ENCODE measurements around the gene VAV3. TPM values are rescaled to one million over a fixed set of nuclear protein-coding genes. Genes with fewer than 3 reads are reported as not detected.
A peak's percentile ranks its signal among the peaks of the same experiment; 100 is the strongest.

The VAV3 gene
- polyA plus RNA-seq, 1 donor (not counting 4 experiments of a cell fraction or from before 2014, with no cell fraction given): 19.6 TPM

GRCh38 chr1:107966550-107966949 is 1.6 kb upstream of the VAV3 start:
- Histone ChIP-seq H3K27ac (ENCODE audit: control insufficient read depth, insufficient read depth, low read length) (no peak overlapping the region), H3K4me3 (ENCODE audit: control insufficient read depth in 2 of 3, extremely low read depth in 1 of 3, insufficient read depth in 2 of 3, low read depth in 1 of 3, low read length in 3 of 3) (no peak overlapping the region), H2AFZ (ENCODE audit: control insufficient read depth, low read length) (no peak overlapping the region), H3K9me3 (ENCODE audit: control insufficient read depth, low read depth, low read length) (no peaks in the 10 kb centered on the region), H3K4me2 (ENCODE audit: control insufficient read depth, extremely low read depth, insufficient read depth, low read depth, low read length) (no peak overlapping the region), H4K20me1 (ENCODE audit: control insufficient read depth, extremely low read depth, insufficient read depth, low read length) (no peaks in the 10 kb centered on the region), H3K9me1 (ENCODE audit: control insufficient read depth, extremely low read depth, insufficient read depth, low read length) (no peaks in the 10 kb centered on the region), H3K79me2 (ENCODE audit: control insufficient read depth, insufficient read depth, low read length) (no peaks in the 10 kb centered on the region), H3K27me3 (ENCODE audit: control insufficient read depth, extremely low read depth, insufficient read depth, low read length) (peaks cover 9% of the 10 kb centered on the region), H3K9ac (ENCODE audit: control insufficient read depth, extremely low read depth, insufficient read depth, low read length) (no peak overlapping the region), H3K4me1 (ENCODE audit: control insufficient read depth, extremely low read depth, insufficient read depth, low read length) (peaks cover 8% of the 10 kb centered on the region), H3K36me3 (ENCODE audit: control insufficient read depth in 2 of 2, extremely low read depth in 1 of 2, insufficient read depth in 2 of 2, low read length in 2 of 2) (no peaks in the 10 kb centered on the region)
- DNase-seq (ENCODE audit: low read depth, low spot score): no peak
- no peak for TF ChIP-seq CTCF (optimal IDR thresholded peaks at IDR 0.05 in 1 of 3, IDR thresholded peaks at IDR 0.05 in 1 of 3, conservative IDR thresholded peaks at IDR 0.05 in 1 of 3; ENCODE audit: extremely low read depth in 1 of 3, insufficient read depth in 2 of 3, low read length in 3 of 3)
- no peak for TF ChIP-seq EZH2 (IDR thresholded peaks at IDR 0.05; ENCODE audit: low read length)
- dilution Hi-C loops (cut with MboI; ENCODE audit: extremely low pct_ligation_motif_present, low sequenced_read_pairs): no loop called here
- no peak for FAIRE-seq

GRCh38 chr1:107964336-107965109 is 457 bp downstream of the VAV3 start:
- no peak overlapping the region for H3K27ac ChIP-seq (ENCODE audit: control insufficient read depth, insufficient read depth, low read length)
- no peaks in the 10 kb centered on the region for H3K36me3 ChIP-seq (ENCODE audit: control insufficient read depth in 2 of 2, extremely low read depth in 1 of 2, insufficient read depth in 2 of 2, low read length in 2 of 2)
- no peaks in the 10 kb centered on the region for H3K9me1 ChIP-seq (ENCODE audit: control insufficient read depth, extremely low read depth, insufficient read depth, low read length)
- H3K4me2 ChIP-seq (ENCODE audit: control insufficient read depth, extremely low read depth, insufficient read depth, low read depth, low read length): peak overlapping the region; percentile 93
- peaks cover 8% of the 10 kb centered on the region for H3K4me1 ChIP-seq (ENCODE audit: control insufficient read depth, extremely low read depth, insufficient read depth, low read length)
- no peaks in the 10 kb centered on the region for H3K79me2 ChIP-seq (ENCODE audit: control insufficient read depth, insufficient read depth, low read length)
- no peaks in the 10 kb centered on the region for H4K20me1 ChIP-seq (ENCODE audit: control insufficient read depth, extremely low read depth, insufficient read depth, low read length)
- no peak for TF ChIP-seq CTCF (optimal IDR thresholded peaks at IDR 0.05 in 1 of 3, IDR thresholded peaks at IDR 0.05 in 1 of 3, conservative IDR thresholded peaks at IDR 0.05 in 1 of 3; ENCODE audit: extremely low read depth in 1 of 3, insufficient read depth in 2 of 3, low read length in 3 of 3)
- peak; percentile 83 for TF ChIP-seq EZH2 (IDR thresholded peaks at IDR 0.05; ENCODE audit: low read length)
- FAIRE-seq: no peak
- no peak for DNase-seq (ENCODE audit: low read depth, low spot score)
- H3K27me3 ChIP-seq (ENCODE audit: control insufficient read depth, extremely low read depth, insufficient read depth, low read length): peaks cover 9% of the 10 kb centered on the region
- H3K9ac ChIP-seq (ENCODE audit: control insufficient read depth, extremely low read depth, insufficient read depth, low read length): no peak overlapping the region
- no peaks in the 10 kb centered on the region for H3K9me3 ChIP-seq (ENCODE audit: control insufficient read depth, low read depth, low read length)
- H2AFZ ChIP-seq (ENCODE audit: control insufficient read depth, low read length): peak overlapping the region; percentile 88
- dilution Hi-C loops (cut with MboI; ENCODE audit: extremely low pct_ligation_motif_present, low sequenced_read_pairs): no loop called here
- H3K4me3 ChIP-seq (ENCODE audit: control insufficient read depth in 2 of 3, extremely low read depth in 1 of 3, insufficient read depth in 2 of 3, low read depth in 1 of 3, low read length in 3 of 3): peak overlapping the region; percentile 34 to 61 (median 51)
